CD8-positive, alpha-beta memory T cell (primary cell): ENCODE data around the gene SSU72. TPM values are rescaled to one million over a fixed set of nuclear protein-coding genes. Genes with fewer than 3 reads are reported as not detected.
"Not testable (repeated sequence)": the region's sequence is repeated elsewhere in the genome, so short reads cannot be mapped to it uniquely, and the experiment has no call there.

Experiments
- CTCF ChIA-PET: fragments of 350-600 bp; sonication (Branson Sonifier 250); formaldehyde crosslinking; loops from one replicate; lab custom pipeline; 2021; ENCODE audit warnings: antibody characterized with exemption; lab: Charles Lee
- POLR2A ChIA-PET: fragments of 350-600 bp; sonication (Branson Sonifier 250); formaldehyde crosslinking; loops from one replicate; lab custom pipeline; 2021; ENCODE audit warnings: antibody characterized with exemption; lab: Charles Lee
- DNase-seq, 5 donors: peaks; one replicate each; pipeline versions ENCODE4 v3.0.0 to v3.0.0-alpha.2; 2020 to 2022; ENCODE audit warnings: mixed read lengths in 1 of 5
- H3K27ac ChIP-seq: one replicate; pipeline ENCODE4 v1.7.0; 2013; ENCODE audit warnings: low read depth, mild to moderate bottlenecking, low read length, moderate library complexity
- H3K27me3 ChIP-seq: 2 replicates; pipeline ENCODE4 v1.7.0; 2013; ENCODE audit warnings: low read length, mild to moderate bottlenecking; ENCODE audit not compliant: insufficient read depth, poor library complexity, severe bottlenecking
- H3K36me3 ChIP-seq: 2 replicates; pipeline ENCODE4 v1.7.0; 2013; ENCODE audit warnings: mild to moderate bottlenecking, low read length, moderate library complexity; ENCODE audit not compliant: insufficient read depth
- H3K4me1 ChIP-seq: 2 replicates; pipeline ENCODE4 v1.7.0; 2013; ENCODE audit warnings: mild to moderate bottlenecking, low read length, moderate library complexity; ENCODE audit not compliant: insufficient read depth
- H3K4me3 ChIP-seq: 2 replicates; pipeline ENCODE4 v1.7.0; 2013; ENCODE audit warnings: mild to moderate bottlenecking, low read length
- H3K9me3 ChIP-seq: 2 replicates; pipeline ENCODE4 v1.7.0; 2013; ENCODE audit warnings: mild to moderate bottlenecking, low read length
- H3K27ac Mint-ChIP-seq, 8 donors: one replicate each; pipeline ENCODE4 v1.8.0; 2020 to 2021; ENCODE audit warnings: mixed read lengths in 8 of 8, mild to moderate bottlenecking in 6 of 8, inconsistent platforms in 3 of 8, moderate library complexity in 3 of 8
- H3K27me3 Mint-ChIP-seq, 2 donors: one replicate each; pipeline ENCODE4 v1.8.0; 2020 to 2021; ENCODE audit warnings: mixed read lengths in 2 of 2, mild to moderate bottlenecking in 1 of 2, moderate library complexity in 1 of 2
- H3K36me3 Mint-ChIP-seq, 3 donors: one replicate each; pipeline ENCODE4 v1.8.0; 2020 to 2021; ENCODE audit warnings: mixed read lengths in 3 of 3, inconsistent platforms in 1 of 3, mild to moderate bottlenecking in 1 of 3
- H3K4me1 Mint-ChIP-seq, 3 donors: one replicate each; pipeline ENCODE4 v1.8.0; 2020 to 2021; ENCODE audit warnings: mixed read lengths in 3 of 3, inconsistent platforms in 1 of 3, mild to moderate bottlenecking in 1 of 3
- H3K4me3 Mint-ChIP-seq, 7 donors: one replicate each; pipeline ENCODE4 v1.8.0; 2020 to 2021; ENCODE audit warnings: mixed read lengths in 7 of 7, mild to moderate bottlenecking in 6 of 7, moderate library complexity in 4 of 7, inconsistent platforms in 2 of 7
- H3K9me3 Mint-ChIP-seq, 5 donors: one replicate each; pipeline ENCODE4 v1.8.0; 2020 to 2022; ENCODE audit warnings: mixed read lengths in 5 of 5, mild to moderate bottlenecking in 3 of 5, moderate library complexity in 2 of 5, inconsistent platforms in 1 of 5
- polyA plus RNA-seq: library from polyadenylated mRNA; unstranded; fragments of 300-500 nt; fragmentation: Illumina TruSeq; gene quantifications from one replicate; pipeline ENCODE4 v1.2.3, GENCODE V29; 2021
- total RNA-seq, 2 experiments: library from RNA; stranded (reverse); gene quantifications; one replicate each; pipeline ENCODE4 v1.2.3, GENCODE V29; 2021

Gene SSU72
- total and polyA plus RNA-seq, 3 experiments from 2014 or later: 123 to 231 (median 128) TPM

DNA sequence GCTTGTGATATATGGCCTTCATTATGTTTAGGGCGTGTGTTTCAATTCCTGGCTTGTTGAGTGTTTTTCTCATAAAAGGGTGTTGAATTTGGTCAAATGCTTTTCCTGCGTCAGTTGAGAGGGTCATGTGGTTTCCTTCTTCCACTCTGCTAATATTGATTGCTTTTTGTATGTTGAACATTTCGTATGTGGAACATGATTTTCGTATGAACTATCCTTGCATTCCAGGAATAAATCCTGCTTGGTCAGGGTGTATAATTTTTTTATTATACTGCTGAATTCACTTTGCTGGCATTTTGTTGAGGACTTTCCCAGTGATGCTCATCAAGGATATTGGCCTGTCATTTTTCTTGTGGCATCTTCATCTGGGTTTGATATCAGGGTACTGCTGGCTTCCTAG lies 67.4 kb downstream of the SSU72 start:
- no peaks in the 10 kb centered on the region for H3K9me3 ChIP-seq
- H3K4me1 ChIP-seq: peaks cover 7% of the 10 kb centered on the region
- peak overlapping the region in 1 of 7 donors; percentile 60 for H3K4me3 Mint-ChIP-seq
- ChIA-PET CTCF (no interaction called here), POLR2A (no interaction called here)
- no peaks in the 10 kb centered on the region for H3K9me3 Mint-ChIP-seq
- peaks cover 0 to 3% of the 10 kb centered on the region in 2 donors for H3K27me3 Mint-ChIP-seq
- DNase-seq: no peak
- peaks cover 12 to 22% (median 22%) of the 10 kb centered on the region in 3 donors for H3K4me1 Mint-ChIP-seq
- H3K36me3 ChIP-seq: no peaks in the 10 kb centered on the region
- H3K27ac ChIP-seq: no peak overlapping the region
- no peak overlapping the region for H3K4me3 ChIP-seq
- peak overlapping the region in 1 of 8 donors; percentile 46 for H3K27ac Mint-ChIP-seq
- H3K36me3 Mint-ChIP-seq: peaks cover 0 to 6% (median 0%) of the 10 kb centered on the region in 3 donors
- H3K27me3 ChIP-seq: no peaks in the 10 kb centered on the region

DNA sequence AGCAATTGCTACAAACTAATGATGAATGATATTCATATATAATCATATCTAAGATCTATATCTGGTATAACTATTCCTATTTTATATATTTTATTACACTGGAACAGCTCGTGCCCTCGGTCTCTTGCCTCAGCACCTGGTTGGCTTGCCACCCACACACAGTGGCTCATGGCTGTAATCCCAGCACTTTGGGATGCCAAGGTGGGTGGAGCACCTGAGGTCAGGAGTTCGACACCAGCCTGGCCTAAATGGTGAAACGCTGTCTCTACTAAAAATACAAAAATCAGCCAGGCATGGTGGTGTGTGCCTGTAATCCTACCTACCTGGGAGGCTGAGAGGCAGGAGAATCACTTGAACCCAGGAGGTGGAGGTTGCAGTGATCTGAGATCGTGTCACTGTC lies 68.9 kb downstream of the SSU72 start:
- POLR2A ChIA-PET, H3K9me3 ChIP-seq, DNase-seq, H3K27me3 ChIP-seq, H3K4me3 ChIP-seq, H3K27ac ChIP-seq, H3K4me1 ChIP-seq, H3K9me3 Mint-ChIP-seq, H3K36me3 ChIP-seq, H3K36me3 Mint-ChIP-seq, H3K27me3 Mint-ChIP-seq: not testable (repeated sequence)
- H3K4me3 Mint-ChIP-seq: peak overlapping the region; percentile 28 to 87 (median 68)
- peak overlapping the region in 7 of 8 donors; percentile 1 to 95 (median 84) for H3K27ac Mint-ChIP-seq
- CTCF ChIA-PET: interaction anchor here (0.9 to 1.7 kb wide), 2 partner anchors 65 to 201 kb away, joined by 3 to 6 read pairs; no protein-coding TSS in a partner anchor
- H3K4me1 Mint-ChIP-seq: peaks cover 8 to 16% (median 13%) of the 10 kb centered on the region in 3 donors

DNA sequence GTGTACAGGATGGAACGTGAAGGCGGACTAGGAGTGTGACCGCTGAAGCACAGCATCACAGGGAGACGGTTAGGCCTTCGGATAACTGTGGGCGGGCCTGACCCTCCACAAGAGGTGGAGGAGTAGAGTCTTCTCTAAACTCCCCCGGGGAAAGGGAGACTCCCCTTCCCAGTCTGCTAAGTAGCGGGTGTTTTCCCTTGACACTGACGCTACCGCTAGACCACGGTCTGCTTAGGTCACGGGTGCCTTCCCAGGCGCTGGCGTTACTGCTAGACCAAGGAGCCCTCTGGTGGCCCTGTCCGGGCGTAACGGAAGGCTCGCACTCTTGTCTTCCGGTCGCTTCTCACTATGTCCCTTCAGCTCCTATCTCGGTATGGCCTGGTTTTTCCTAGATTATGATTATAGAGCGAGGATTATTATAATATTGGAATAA lies 69.3 kb downstream of the SSU72 start:
- H3K4me1 ChIP-seq, H3K36me3 ChIP-seq, H3K4me3 ChIP-seq, H3K27ac ChIP-seq, H3K9me3 Mint-ChIP-seq, POLR2A ChIA-PET, H3K27me3 ChIP-seq, H3K36me3 Mint-ChIP-seq, H3K9me3 ChIP-seq, H3K27me3 Mint-ChIP-seq: not testable (repeated sequence)
- Mint-ChIP-seq H3K4me3 (peak overlapping the region; percentile 65 to 87 (median 82)), H3K27ac (peak overlapping the region in 7 of 8 donors; percentile 53 to 98 (median 95)), H3K4me1 (peaks cover 8 to 14% (median 12%) of the 10 kb centered on the region in 3 donors)
- CTCF ChIA-PET: interaction anchor here (0.9 to 1.7 kb wide), 2 partner anchors 64 to 200 kb away, joined by 3 to 6 read pairs; no protein-coding TSS in a partner anchor
- peak in 1 of 5 donors; percentile 18 for DNase-seq

DNA sequence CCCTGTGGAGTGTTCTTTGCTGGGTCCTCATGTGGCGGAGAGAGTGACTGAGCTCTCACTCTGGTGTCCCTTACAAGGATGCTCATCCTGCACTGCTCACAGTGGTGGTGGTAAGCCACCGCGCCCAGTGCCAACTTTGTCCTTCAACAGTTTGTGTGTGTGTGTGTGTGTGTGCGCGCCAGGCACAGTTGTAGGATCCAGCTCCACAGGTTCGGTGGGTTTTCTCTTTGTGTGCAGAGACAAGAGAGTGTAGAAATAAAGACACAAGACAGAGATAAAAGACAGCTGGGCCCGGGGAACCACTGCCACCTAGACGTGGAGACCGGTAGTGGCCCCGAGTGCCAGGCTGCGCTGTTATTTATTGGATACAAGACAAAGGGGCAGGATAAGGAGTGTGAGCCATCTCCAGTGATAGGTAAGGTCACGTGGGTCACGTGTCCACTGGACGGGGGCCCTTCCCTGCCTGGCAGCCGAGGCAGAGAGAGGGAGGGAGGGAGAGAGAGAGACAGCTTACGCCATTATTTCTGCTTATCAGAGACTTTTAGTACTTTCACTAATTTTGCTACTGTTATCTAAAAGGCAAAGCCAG lies 69.8 kb downstream of the SSU72 start:
- not testable (repeated sequence) for H3K4me3 ChIP-seq, H3K36me3 Mint-ChIP-seq, H3K27me3 ChIP-seq, H3K36me3 ChIP-seq, H3K27me3 Mint-ChIP-seq, H3K27ac ChIP-seq, H3K9me3 ChIP-seq, H3K9me3 Mint-ChIP-seq, H3K4me1 ChIP-seq
- H3K4me3 Mint-ChIP-seq: peak overlapping the region; percentile 65 to 87 (median 82)
- CTCF ChIA-PET: interaction anchor here (0.8 to 1.7 kb wide), 3 partner anchors 64 to 105 kb away, joined by 3 to 6 read pairs (median 3); no protein-coding TSS in a partner anchor
- peak overlapping the region; percentile 53 to 98 (median 94) for H3K27ac Mint-ChIP-seq
- POLR2A ChIA-PET: interaction anchor here (0.7 kb wide), 1 partner anchor 12 kb away, joined by 3 read pairs; no protein-coding TSS in a partner anchor
- peak; percentile 55 to 77 (median 62) for DNase-seq
- H3K4me1 Mint-ChIP-seq: peaks cover 8 to 14% (median 12%) of the 10 kb centered on the region in 3 donors

DNA sequence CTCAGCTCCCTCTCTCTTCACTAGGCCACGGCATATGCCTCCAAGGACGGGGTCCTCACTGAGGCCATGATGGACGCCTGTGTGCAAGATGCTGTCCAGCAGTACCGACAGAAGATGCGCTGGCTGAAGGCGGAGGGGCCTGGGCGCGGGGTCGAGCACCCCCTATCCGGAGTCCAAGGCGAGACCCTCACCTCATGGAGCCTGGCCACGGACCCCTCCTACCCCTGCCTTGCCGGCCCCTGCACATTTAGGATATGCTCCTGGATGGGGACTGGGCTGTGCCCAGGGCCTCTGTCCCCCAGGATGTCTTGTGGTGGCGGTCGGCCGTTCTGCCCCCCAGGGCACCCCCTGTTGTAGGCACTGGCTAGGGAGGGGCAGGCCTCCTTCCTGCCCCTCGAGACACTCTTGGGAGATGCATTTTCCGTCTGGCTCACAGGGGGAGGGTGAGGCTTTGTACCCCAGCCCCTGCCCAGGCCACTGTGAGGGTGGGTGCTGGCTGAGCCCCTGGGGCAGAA lies 79.1 kb downstream of the SSU72 start:
- H3K27me3 ChIP-seq, H3K4me1 ChIP-seq, H3K4me3 ChIP-seq, DNase-seq, H3K27ac Mint-ChIP-seq, H3K9me3 ChIP-seq, H3K27me3 Mint-ChIP-seq, H3K4me1 Mint-ChIP-seq, H3K36me3 ChIP-seq, CTCF ChIA-PET, H3K4me3 Mint-ChIP-seq, H3K9me3 Mint-ChIP-seq, POLR2A ChIA-PET, H3K27ac ChIP-seq: not testable (repeated sequence)
- peaks cover 9 to 46% (median 19%) of the 10 kb centered on the region in 3 donors for H3K36me3 Mint-ChIP-seq

DNA sequence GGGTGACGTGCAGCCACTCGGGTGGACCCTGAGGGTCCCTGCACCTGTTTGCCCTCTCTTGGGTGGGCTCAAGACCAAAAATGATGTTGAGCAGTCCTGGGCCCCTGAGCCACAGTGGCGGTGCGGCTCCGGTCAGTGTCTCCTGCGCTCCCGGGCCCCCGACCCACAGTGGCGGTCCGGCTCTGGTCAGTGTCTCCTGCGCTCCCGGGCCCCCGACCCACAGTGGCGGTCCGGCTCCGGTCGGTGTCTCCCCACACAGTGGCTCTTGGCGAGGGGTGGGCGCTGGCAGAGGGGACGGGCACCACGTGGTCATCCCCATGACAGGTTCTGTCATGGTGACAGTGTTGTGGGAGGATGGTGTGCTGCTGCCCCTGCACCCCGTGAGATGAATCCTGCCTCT lies 80.4 kb downstream of the SSU72 start:
- H3K4me1 ChIP-seq, H3K27me3 Mint-ChIP-seq, DNase-seq, H3K27ac ChIP-seq, H3K4me3 Mint-ChIP-seq, POLR2A ChIA-PET, CTCF ChIA-PET, H3K27ac Mint-ChIP-seq, H3K27me3 ChIP-seq, H3K4me1 Mint-ChIP-seq, H3K9me3 Mint-ChIP-seq, H3K36me3 ChIP-seq, H3K9me3 ChIP-seq, H3K4me3 ChIP-seq: not testable (repeated sequence)
- peaks cover 10 to 57% (median 19%) of the 10 kb centered on the region in 3 donors for H3K36me3 Mint-ChIP-seq

Other genes starting within 250 kb of the SSU72 start
- under 1 TPM; 0.53 to 0.62 TPM for gene TAS1R3, start 243.6 kb downstream of the SSU72 start, total RNA-seq
- 0.28 TPM for gene TAS1R3, start 243.6 kb downstream of the SSU72 start, polyA plus RNA-seq
- 10 to 100 TPM; 39.7 to 41.1 TPM for gene DVL1, start 225.4 kb downstream of the SSU72 start, total RNA-seq
- 1.6 TPM for gene DVL1, start 225.4 kb downstream of the SSU72 start, polyA plus RNA-seq
- under 1 TPM; 0.26 to 0.29 TPM for gene MXRA8, start 216.3 kb downstream of the SSU72 start, total RNA-seq
- gene MXRA8, start 216.3 kb downstream of the SSU72 start, polyA plus RNA-seq: 0.61 TPM
- gene AURKAIP1, start 199.7 kb downstream of the SSU72 start, total RNA-seq: 100 to 1,000 TPM; 159 to 169 TPM
- 157 TPM for gene AURKAIP1, start 199.7 kb downstream of the SSU72 start, polyA plus RNA-seq
- 100 to 1,000 TPM; 119 to 124 TPM for gene CCNL2, start 175.5 kb downstream of the SSU72 start, total RNA-seq
- 29.0 TPM for gene CCNL2, start 175.5 kb downstream of the SSU72 start, polyA plus RNA-seq
- 100 to 1,000 TPM; 206 to 208 TPM for gene MRPL20, start 167.6 kb downstream of the SSU72 start, total RNA-seq
- gene MRPL20, start 167.6 kb downstream of the SSU72 start, polyA plus RNA-seq: 198 TPM
- not detected for gene ANKRD65, start 153.6 kb downstream of the SSU72 start, total RNA-seq
- gene ANKRD65, start 153.6 kb downstream of the SSU72 start, polyA plus RNA-seq: not detected
- gene VWA1, start 139.2 kb downstream of the SSU72 start, total RNA-seq: under 1 TPM in 1 of 2 experiments, not detected in 1; 0.31 TPM
- gene VWA1, start 139.2 kb downstream of the SSU72 start, polyA plus RNA-seq: not detected
- gene ATAD3C, start 125.2 kb downstream of the SSU72 start, total RNA-seq: 1 to 10 TPM in 1 of 2 experiments, under 1 TPM in 1; 0.53 to 1.9 TPM
- gene ATAD3C, start 125.2 kb downstream of the SSU72 start, polyA plus RNA-seq: 4.3 TPM
- gene ATAD3B, start 103.1 kb downstream of the SSU72 start, total RNA-seq: 10 to 100 TPM; 81.6 to 86.6 TPM
- 7.9 TPM for gene ATAD3B, start 103.1 kb downstream of the SSU72 start, polyA plus RNA-seq
- 10 to 100 TPM; 97.4 to 98.7 TPM for gene ATAD3A, start 62.7 kb downstream of the SSU72 start, total RNA-seq
- 16.0 TPM for gene ATAD3A, start 62.7 kb downstream of the SSU72 start, polyA plus RNA-seq
- under 1 TPM; 0.33 to 0.59 TPM for gene TMEM240, start 34.2 kb downstream of the SSU72 start, total RNA-seq
- gene TMEM240, start 34.2 kb downstream of the SSU72 start, polyA plus RNA-seq: not detected
- 1 to 10 TPM; 2.9 to 3.1 TPM for gene FNDC10, start 25.3 kb upstream of the SSU72 start, total RNA-seq
- gene FNDC10, start 25.3 kb upstream of the SSU72 start, polyA plus RNA-seq: 1.1 TPM
- 10 to 100 TPM; 45.7 to 46.6 TPM for gene MIB2, start 40.6 kb upstream of the SSU72 start, total RNA-seq
- 40.4 TPM for gene MIB2, start 40.6 kb upstream of the SSU72 start, polyA plus RNA-seq
- 1 to 10 TPM; 2.1 to 2.9 TPM for gene MMP23B, start 57.3 kb upstream of the SSU72 start, total RNA-seq
- gene MMP23B, start 57.3 kb upstream of the SSU72 start, polyA plus RNA-seq: 3.4 TPM
- gene CDK11B, start 84.1 kb upstream of the SSU72 start, total RNA-seq: 10 to 100 TPM; 42.2 to 45.6 TPM
- gene CDK11B, start 84.1 kb upstream of the SSU72 start, polyA plus RNA-seq: 18.3 TPM
- 10 to 100 TPM; 29.7 to 29.9 TPM for gene SLC35E2B, start 117.9 kb upstream of the SSU72 start, total RNA-seq
- gene SLC35E2B, start 117.9 kb upstream of the SSU72 start, polyA plus RNA-seq: 47.5 TPM
- gene CDK11A, start 149.5 kb upstream of the SSU72 start, total RNA-seq: 10 to 100 TPM; 68.8 to 70.7 TPM
- 18.4 TPM for gene CDK11A, start 149.5 kb upstream of the SSU72 start, polyA plus RNA-seq
- gene NADK, start 203.6 kb upstream of the SSU72 start, total RNA-seq: 10 to 100 TPM; 75.4 to 77.0 TPM
- gene NADK, start 203.6 kb upstream of the SSU72 start, polyA plus RNA-seq: 29.9 TPM